HepG2 (cell line): ENCODE results near the gene LURAP1L. TPM values are rescaled to one million over a fixed set of nuclear protein-coding genes. Genes with fewer than 3 reads are reported as not detected.

Source experiments
- ATAC-seq: fragments of 200-7000 bp; cut with Tn5 transposase; 3 replicates; pipeline ENCODE4 v1.9.1; 2020; ENCODE audit warnings: mild to moderate bottlenecking, moderate library complexity
- BruUV-seq: library from RNA; stranded (reverse); fragments of 400-500 nt; replicated peaks from 2 replicates; lab custom pipeline; 2021; lab: Mats Ljungman, UMichigan
- CTCF ChIA-PET: fragments of 300-600 bp; formaldehyde crosslinking; extraction: SDS; loops from one replicate; lab custom pipeline; 2021; ENCODE audit warnings: low total read pairs, inconsistent platforms, low intra/inter-chr PET ratio; lab: Yijun Ruan, JAX
- POLR2A ChIA-PET: fragments of 350-600 bp; sonication (Branson Sonifier 250); formaldehyde crosslinking; loops from one replicate; lab custom pipeline; 2020; ENCODE audit warnings: antibody characterized with exemption, inconsistent platforms; lab: Yijun Ruan, JAX
- DNase-seq: peaks from one replicate; pipeline ENCODE4 v3.0.0-alpha.2; 2015; ENCODE audit warnings: low spot score
- FAIRE-seq: peaks from 3 replicates; lab custom pipeline; 2011; peaks lifted over from hg19 to GRCh38; lab: Jason Lieb, UNC
- H2AFZ ChIP-seq: one replicate; pipeline ENCODE4 v1.6.1; 2011; ENCODE audit warnings: low read length, inconsistent platforms
- H3K27ac ChIP-seq: fragments of 300-600 bp; 3 replicates; pipeline ENCODE4 v1.8.0; 2011; ENCODE audit warnings: mixed run types, mild to moderate bottlenecking, mixed read lengths, low read length, inconsistent platforms; ENCODE audit not compliant: insufficient read depth; ENCODE audit errors: extremely low read length
- H3K27me3 ChIP-seq, 2 experiments: fragments of 200-600 bp in 1 of 2; 2 replicates in 1 of 2; 3 replicates in 1 of 2; pipeline versions ENCODE4 v1.6.0 to v1.8.0; 2011; ENCODE audit warnings: low read length in 2 of 2, mild to moderate bottlenecking in 2 of 2, moderate library complexity in 2 of 2, inconsistent platforms in 1 of 2; ENCODE audit not compliant: insufficient read depth in 2 of 2, control insufficient read depth in 1 of 2
- H3K36me3 ChIP-seq, 2 experiments: fragments of 200-600 bp in 1 of 2; replicated peaks in 1 of 2; 2 replicates in 1 of 2; 3 replicates in 1 of 2; pipeline versions ENCODE4 v1.5.1 to v1.8.0; 2011; ENCODE audit warnings: low read length in 2 of 2, inconsistent platforms in 1 of 2; ENCODE audit not compliant: insufficient read depth in 2 of 2, control insufficient read depth in 1 of 2
- H3K4me1 ChIP-seq: 2 replicates; pipeline ENCODE4 v1.5.1; 2012; ENCODE audit warnings: low read length, inconsistent platforms; ENCODE audit not compliant: insufficient read depth
- H3K4me2 ChIP-seq: 2 replicates; pipeline ENCODE4 v1.6.0; 2011; ENCODE audit warnings: low read depth, low read length, inconsistent platforms
- H3K4me3 ChIP-seq, 3 experiments: fragments of 200-600 bp in 1 of 3; sonication (generic), shearing (Covaris generic) in 1 of 3; replicated peaks in 1 of 3; 2 replicates each; pipeline ENCODE4 v1.5.1; 2011 to 2016; ENCODE audit warnings: low read length in 3 of 3, inconsistent platforms in 2 of 3, low read depth in 2 of 3, mild to moderate bottlenecking in 2 of 3, control low read depth in 1 of 3, mixed read lengths in 1 of 3; ENCODE audit not compliant: insufficient read depth in 1 of 3
- H3K79me2 ChIP-seq: one replicate; pipeline ENCODE4 v1.6.1; 2011; ENCODE audit warnings: low read length, inconsistent platforms; ENCODE audit not compliant: insufficient read depth
- H3K9ac ChIP-seq: 2 replicates; pipeline ENCODE4 v1.6.0; 2011; ENCODE audit warnings: mild to moderate bottlenecking, low read depth, low read length, inconsistent platforms; ENCODE audit not compliant: insufficient read depth
- H3K9me3 ChIP-seq: 2 replicates; pipeline ENCODE4 v1.5.1; 2012; ENCODE audit warnings: mild to moderate bottlenecking, low read length
- H4K20me1 ChIP-seq: 2 replicates; pipeline ENCODE4 v1.6.0; 2011; ENCODE audit warnings: inconsistent platforms, mild to moderate bottlenecking, low read length, moderate library complexity; ENCODE audit not compliant: insufficient read depth
- BRCA1 ChIP-seq: sonication (generic); formaldehyde crosslinking; IDR thresholded peaks from 2 replicates; pipeline ENCODE4 v1.4.0; 2020; ENCODE audit warnings: missing genetic modification reagents
- EP300 ChIP-seq, 3 experiments: sonication (generic) in 1 of 3; formaldehyde crosslinking in 1 of 3; IDR thresholded peaks; 2 replicates each; pipeline versions ENCODE4 v1.5.1 to v1.6.1; 2011 to 2020; ENCODE audit warnings: low read depth in 2 of 3, low read length in 2 of 3, borderline replicate concordance in 1 of 3, improper control_type of control experiment in 1 of 3, mild to moderate bottlenecking in 1 of 3, missing genetic modification reagents in 1 of 3, moderate library complexity in 1 of 3
- FOXJ3 ChIP-seq: sonication (generic); formaldehyde crosslinking; IDR thresholded peaks from 2 replicates; pipeline ENCODE4 v1.4.0; 2020; ENCODE audit warnings: missing genetic modification reagents, mild to moderate bottlenecking, borderline replicate concordance
- MLLT10 ChIP-seq: sonication (generic); formaldehyde crosslinking; IDR thresholded peaks from 2 replicates; pipeline ENCODE4 v1.4.0; 2020; ENCODE audit warnings: missing genetic modification reagents
- NKX3-1 ChIP-seq: sonication (generic); formaldehyde crosslinking; IDR thresholded peaks from 2 replicates; pipeline ENCODE4 v1.5.0; 2020; ENCODE audit warnings: missing genetic modification reagents
- RCOR2 ChIP-seq: IDR thresholded peaks from 2 replicates; pipeline ENCODE4 v1.6.1; 2016; ENCODE audit warnings: missing biosample characterization, missing genetic modification reagents
- SETDB1 ChIP-seq: sonication (generic); formaldehyde crosslinking; IDR thresholded peaks from 2 replicates; pipeline ENCODE4 v1.5.1; 2020; ENCODE audit warnings: missing genetic modification reagents, mild to moderate bottlenecking, borderline replicate concordance
- YY1 ChIP-seq: IDR thresholded peaks from 2 replicates; pipeline ENCODE4 v1.6.1; 2011; ENCODE audit warnings: low read length, low read depth, moderate library complexity, mild to moderate bottlenecking; ENCODE audit not compliant: insufficient read depth, insufficient replicate concordance
- ZNF33B ChIP-seq: sonication (generic); formaldehyde crosslinking; IDR thresholded peaks from 2 replicates; pipeline ENCODE4 v1.5.1; 2020; ENCODE audit warnings: mild to moderate bottlenecking, missing genetic modification reagents
- WGBS: methylation state at CpG from one replicate; pipeline ENCODE4 v1.1.6; 2017; ENCODE audit warnings: low lambda C conversion rate; 5-methylcytosine and 5-hydroxymethylcytosine counted together
- in situ Hi-C: cut with HindIII; loops from 2 replicates; pipeline ENCODE4 v1.10.0; 2017; ENCODE audit warnings: low pct_unique_long_range_greater_than_20kb; ENCODE audit not compliant: extremely low pct_ligation_motif_present
- intact Hi-C: fragments of 100-400 bp; cut with micrococcal nuclease; formaldehyde crosslinking; loops from one replicate; pipeline ENCODE4 v1.10.0; 2022; ENCODE audit not compliant: unreplicated experiment
- polyA plus RNA-seq, 8 experiments: library from polyadenylated mRNA; depleted of rRNA in 3 of 8; stranded (reverse) in 7 of 8; unstranded in 1 of 8; fragments of >200 nt; fragmentation: Illumina TruSeq in 4 of 8; extraction: Trizol in 4 of 8; gene quantifications; 2 replicates each; pipeline versions ENCODE4 v1.2.1 to v1.2.3, GENCODE V29; 2011 to 2016; ENCODE audit warnings: low read depth in 4 of 8, missing spikeins in 1 of 8, mixed read lengths in 1 of 8; ENCODE audit not compliant: insufficient read depth in 1 of 8
- total RNA-seq, 5 experiments: library from RNA; depleted of rRNA; stranded (reverse); fragments of >200 nt; fragmentation: Illumina TruSeq; extraction: Trizol; gene quantifications; 2 replicates each; pipeline ENCODE4 v1.2.3, GENCODE V29; 2016; ENCODE audit warnings: low read depth in 1 of 5
- TF ChIP-seq, protein P1 (sequence below): sonication (generic); formaldehyde crosslinking; IDR thresholded peaks from 2 replicates; pipeline ENCODE4 v1.4.0; 2020; ENCODE audit warnings: mild to moderate bottlenecking, missing genetic modification reagents
- TF ChIP-seq, protein P2 (sequence below): sonication (generic); formaldehyde crosslinking; IDR thresholded peaks from 2 replicates; pipeline ENCODE4 v1.4.0; 2020; ENCODE audit warnings: missing genetic modification reagents, borderline replicate concordance
- TF ChIP-seq, protein P3 (sequence below): sonication (generic); formaldehyde crosslinking; IDR thresholded peaks from 2 replicates; pipeline ENCODE4 v1.5.1; 2020; ENCODE audit warnings: missing genetic modification reagents, mild to moderate bottlenecking, borderline replicate concordance
- TF ChIP-seq, protein P4 (sequence below): IDR thresholded peaks from 2 replicates; pipeline ENCODE4 v1.6.1; 2016; ENCODE audit warnings: low read depth
- TF ChIP-seq, protein P5 (sequence below): sonication (generic); formaldehyde crosslinking; IDR thresholded peaks from 2 replicates; pipeline ENCODE4 v1.5.0; 2020; ENCODE audit warnings: missing genetic modification reagents

The LURAP1L gene
- total and polyA plus RNA-seq, 2 of the 13 experiments (the other 11 are each of a cell fraction or from before 2014, with no cell fraction given): 6.7 to 16.6 TPM

DNA sequence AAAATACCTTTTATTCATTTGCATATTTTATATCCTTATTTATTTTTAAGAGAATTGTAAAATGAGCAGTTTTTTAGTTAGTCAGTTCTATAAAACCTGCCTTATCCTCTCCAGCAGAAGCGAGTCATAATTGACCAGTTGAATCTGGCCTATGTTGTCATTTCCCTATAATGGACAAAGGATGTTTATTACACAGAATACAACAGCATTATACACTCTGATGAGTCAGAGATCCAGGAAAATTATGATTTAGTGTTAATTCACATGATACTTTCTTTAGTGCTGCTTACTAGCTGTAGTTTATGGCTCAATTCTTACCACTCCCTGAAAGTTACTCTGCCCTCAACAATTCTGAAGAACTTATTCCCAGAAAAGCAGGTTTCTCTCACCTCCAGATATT, 26.8 kb upstream of the LURAP1L start:
- H3K27ac ChIP-seq: no peak overlapping the region
- intact Hi-C loops (no loop called here), in situ Hi-C loops (no loop called here)
- FAIRE-seq: no peak
- POLR2A ChIA-PET: no interaction called here
- BruUV-seq: no TSS peak
- H3K79me2 ChIP-seq: no peaks in the 10 kb centered on the region
- no peak overlapping the region for H2AFZ ChIP-seq
- WGBS: 4% methylated on average over 1 of the region's 1 CpG
- no peaks in the 10 kb centered on the region for H4K20me1 ChIP-seq
- H3K4me1 ChIP-seq: no peaks in the 10 kb centered on the region
- H3K4me2 ChIP-seq: no peak overlapping the region
- H3K9ac ChIP-seq: no peak overlapping the region
- no peaks in the 10 kb centered on the region for H3K36me3 ChIP-seq
- no peak for ATAC-seq
- no peaks in the 10 kb centered on the region for H3K9me3 ChIP-seq
- no peak for DNase-seq
- CTCF ChIA-PET: no interaction called here
- H3K27me3 ChIP-seq: no peaks in the 10 kb centered on the region
- no peak overlapping the region for H3K4me3 ChIP-seq
- TF ChIP-seq NKX3-1 (CRISPR knock-in tag) (no peak), ZNF33B (no peak), EP300 (IDR thresholded peaks at IDR 0.05; ENCODE audit: low read depth in 2 of 2, low read length in 2 of 2) (no peak), EP300 (CRISPR knock-in tag; IDR thresholded peaks at IDR 0.05; ENCODE audit: borderline replicate concordance) (no peak), YY1 (no peak), SETDB1 (CRISPR knock-in tag) (no peak), RCOR2 (CRISPR knock-in tag) (no peak), FOXJ3 (no peak), BRCA1 (no peak), MLLT10 (CRISPR knock-in tag) (no peak)
- TF ChIP-seq, protein P1, sequence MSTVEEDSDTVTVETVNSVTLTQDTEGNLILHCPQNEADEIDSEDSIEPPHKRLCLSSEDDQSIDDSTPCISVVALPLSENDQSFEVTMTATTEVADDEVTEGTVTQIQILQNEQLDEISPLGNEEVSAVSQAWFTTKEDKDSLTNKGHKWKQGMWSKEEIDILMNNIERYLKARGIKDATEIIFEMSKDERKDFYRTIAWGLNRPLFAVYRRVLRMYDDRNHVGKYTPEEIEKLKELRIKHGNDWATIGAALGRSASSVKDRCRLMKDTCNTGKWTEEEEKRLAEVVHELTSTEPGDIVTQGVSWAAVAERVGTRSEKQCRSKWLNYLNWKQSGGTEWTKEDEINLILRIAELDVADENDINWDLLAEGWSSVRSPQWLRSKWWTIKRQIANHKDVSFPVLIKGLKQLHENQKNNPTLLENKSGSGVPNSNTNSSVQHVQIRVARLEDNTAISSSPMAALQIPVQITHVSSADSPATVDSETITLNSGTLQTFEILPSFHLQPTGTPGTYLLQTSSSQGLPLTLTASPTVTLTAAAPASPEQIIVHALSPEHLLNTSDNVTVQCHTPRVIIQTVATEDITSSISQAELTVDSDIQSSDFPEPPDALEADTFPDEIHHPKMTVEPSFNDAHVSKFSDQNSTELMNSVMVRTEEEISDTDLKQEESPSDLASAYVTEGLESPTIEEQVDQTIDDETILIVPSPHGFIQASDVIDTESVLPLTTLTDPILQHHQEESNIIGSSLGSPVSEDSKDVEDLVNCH (CRISPR knock-in tag): no peak
- TF ChIP-seq, protein P2, sequence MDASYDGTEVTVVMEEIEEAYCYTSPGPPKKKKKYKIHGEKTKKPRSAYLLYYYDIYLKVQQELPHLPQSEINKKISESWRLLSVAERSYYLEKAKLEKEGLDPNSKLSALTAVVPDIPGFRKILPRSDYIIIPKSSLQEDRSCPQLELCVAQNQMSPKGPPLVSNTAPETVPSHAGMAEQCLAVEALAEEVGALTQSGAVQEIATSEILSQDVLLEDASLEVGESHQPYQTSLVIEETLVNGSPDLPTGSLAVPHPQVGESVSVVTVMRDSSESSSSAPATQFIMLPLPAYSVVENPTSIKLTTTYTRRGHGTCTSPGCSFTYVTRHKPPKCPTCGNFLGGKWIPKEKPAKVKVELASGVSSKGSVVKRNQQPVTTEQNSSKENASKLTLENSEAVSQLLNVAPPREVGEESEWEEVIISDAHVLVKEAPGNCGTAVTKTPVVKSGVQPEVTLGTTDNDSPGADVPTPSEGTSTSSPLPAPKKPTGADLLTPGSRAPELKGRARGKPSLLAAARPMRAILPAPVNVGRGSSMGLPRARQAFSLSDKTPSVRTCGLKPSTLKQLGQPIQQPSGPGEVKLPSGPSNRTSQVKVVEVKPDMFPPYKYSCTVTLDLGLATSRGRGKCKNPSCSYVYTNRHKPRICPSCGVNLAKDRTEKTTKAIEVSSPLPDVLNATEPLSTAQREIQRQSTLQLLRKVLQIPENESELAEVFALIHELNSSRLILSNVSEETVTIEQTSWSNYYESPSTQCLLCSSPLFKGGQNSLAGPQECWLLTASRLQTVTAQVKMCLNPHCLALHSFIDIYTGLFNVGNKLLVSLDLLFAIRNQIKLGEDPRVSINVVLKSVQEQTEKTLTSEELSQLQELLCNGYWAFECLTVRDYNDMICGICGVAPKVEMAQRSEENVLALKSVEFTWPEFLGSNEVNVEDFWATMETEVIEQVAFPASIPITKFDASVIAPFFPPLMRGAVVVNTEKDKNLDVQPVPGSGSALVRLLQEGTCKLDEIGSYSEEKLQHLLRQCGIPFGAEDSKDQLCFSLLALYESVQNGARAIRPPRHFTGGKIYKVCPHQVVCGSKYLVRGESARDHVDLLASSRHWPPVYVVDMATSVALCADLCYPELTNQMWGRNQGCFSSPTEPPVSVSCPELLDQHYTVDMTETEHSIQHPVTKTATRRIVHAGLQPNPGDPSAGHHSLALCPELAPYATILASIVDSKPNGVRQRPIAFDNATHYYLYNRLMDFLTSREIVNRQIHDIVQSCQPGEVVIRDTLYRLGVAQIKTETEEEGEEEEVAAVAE (CRISPR knock-in tag): no peak
- TF ChIP-seq, protein P3, sequence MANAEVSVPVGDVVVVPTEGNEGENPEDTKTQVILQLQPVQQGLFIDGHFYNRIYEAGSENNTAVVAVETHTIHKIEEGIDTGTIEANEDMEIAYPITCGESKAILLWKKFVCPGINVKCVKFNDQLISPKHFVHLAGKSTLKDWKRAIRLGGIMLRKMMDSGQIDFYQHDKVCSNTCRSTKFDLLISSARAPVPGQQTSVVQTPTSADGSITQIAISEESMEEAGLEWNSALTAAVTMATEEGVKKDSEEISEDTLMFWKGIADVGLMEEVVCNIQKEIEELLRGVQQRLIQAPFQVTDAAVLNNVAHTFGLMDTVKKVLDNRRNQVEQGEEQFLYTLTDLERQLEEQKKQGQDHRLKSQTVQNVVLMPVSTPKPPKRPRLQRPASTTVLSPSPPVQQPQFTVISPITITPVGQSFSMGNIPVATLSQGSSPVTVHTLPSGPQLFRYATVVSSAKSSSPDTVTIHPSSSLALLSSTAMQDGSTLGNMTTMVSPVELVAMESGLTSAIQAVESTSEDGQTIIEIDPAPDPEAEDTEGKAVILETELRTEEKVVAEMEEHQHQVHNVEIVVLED (CRISPR knock-in tag): no peak
- TF ChIP-seq, protein P4, sequence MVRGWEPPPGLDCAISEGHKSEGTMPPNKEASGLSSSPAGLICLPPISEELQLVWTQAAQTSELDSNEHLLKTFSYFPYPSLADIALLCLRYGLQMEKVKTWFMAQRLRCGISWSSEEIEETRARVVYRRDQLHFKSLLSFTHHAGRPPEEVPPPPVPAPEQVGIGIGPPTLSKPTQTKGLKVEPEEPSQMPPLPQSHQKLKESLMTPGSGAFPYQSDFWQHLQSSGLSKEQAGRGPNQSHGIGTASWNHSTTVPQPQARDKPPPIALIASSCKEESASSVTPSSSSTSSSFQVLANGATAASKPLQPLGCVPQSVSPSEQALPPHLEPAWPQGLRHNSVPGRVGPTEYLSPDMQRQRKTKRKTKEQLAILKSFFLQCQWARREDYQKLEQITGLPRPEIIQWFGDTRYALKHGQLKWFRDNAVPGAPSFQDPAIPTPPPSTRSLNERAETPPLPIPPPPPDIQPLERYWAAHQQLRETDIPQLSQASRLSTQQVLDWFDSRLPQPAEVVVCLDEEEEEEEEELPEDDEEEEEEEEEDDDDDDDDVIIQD: no peak
- TF ChIP-seq, protein P5, sequence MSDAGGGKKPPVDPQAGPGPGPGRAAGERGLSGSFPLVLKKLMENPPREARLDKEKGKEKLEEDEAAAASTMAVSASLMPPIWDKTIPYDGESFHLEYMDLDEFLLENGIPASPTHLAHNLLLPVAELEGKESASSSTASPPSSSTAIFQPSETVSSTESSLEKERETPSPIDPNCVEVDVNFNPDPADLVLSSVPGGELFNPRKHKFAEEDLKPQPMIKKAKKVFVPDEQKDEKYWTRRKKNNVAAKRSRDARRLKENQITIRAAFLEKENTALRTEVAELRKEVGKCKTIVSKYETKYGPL (CRISPR knock-in tag): no peak
